ENCODE results near the gene LY6G6C. TPM values are rescaled to one million over a fixed set of nuclear protein-coding genes. Genes with fewer than 3 reads are reported as not detected.

Gene LY6G6C
- total and polyA plus RNA-seq, 10 of the 15 experiments (the other 5 are each of a cell fraction or from before 2014, with no cell fraction given), result not detected

DNA sequence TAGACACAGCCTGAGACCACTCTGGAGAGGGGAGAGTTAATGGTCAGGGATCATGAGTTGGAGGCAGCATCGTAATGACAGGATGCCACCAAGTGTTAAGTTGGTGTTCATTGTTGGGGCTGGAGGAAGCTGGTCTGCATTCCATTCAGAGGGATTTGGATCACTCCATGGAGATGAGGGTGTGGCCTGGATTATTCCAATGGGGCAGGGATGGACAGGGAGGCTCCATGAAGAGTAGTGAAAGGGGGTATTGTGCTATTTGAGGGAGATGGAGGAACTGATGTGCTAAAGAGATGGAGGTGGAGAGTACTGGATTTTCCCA lies 42.0 kb upstream of the LY6G6C start:
- BruUV-seq (replicated peaks), result no TSS peak
- no peak overlapping the region for H3K9ac ChIP-seq (ENCODE audit: control insufficient read depth, insufficient read depth, low read length)
- H3K4me2 ChIP-seq (ENCODE audit: control insufficient read depth, insufficient read depth), result no peak overlapping the region
- no peaks in the 10 kb centered on the region; a peak in 2 of 4 replicates for H3K36me3 ChIP-seq (ENCODE audit: control insufficient read depth in 2 of 2, insufficient read depth in 2 of 2, low read length in 1 of 2)
- no peak overlapping the region for H3K4me3 ChIP-seq
- ChIA-PET SMC1A (ENCODE audit: uncharacterized antibody, unreplicated experiment) (no interaction called here), POLR2A (no interaction called here), RAD21 (ENCODE audit: unreplicated experiment) (no interaction called here), CTCF (no interaction called here)
- no peak for ATAC-seq
- intact Hi-C loops (cut with micrococcal nuclease; ENCODE audit: unreplicated experiment) (no loop called here), in situ Hi-C loops (cut with MboI) (no loop called here)
- no peak for DNase-seq (ENCODE audit: low read depth, low spot score)
- H4K20me1 ChIP-seq (ENCODE audit: control insufficient read depth, insufficient read depth), result no peaks in the 10 kb centered on the region
- H3K9me3 ChIP-seq (replicated peaks; ENCODE audit: control insufficient read depth, insufficient read depth, low read length), result no peaks in the 10 kb centered on the region
- no peak for FAIRE-seq
- no peak overlapping the region for H3K27ac ChIP-seq (ENCODE audit: control insufficient read depth, insufficient read depth)
- no peaks in the 10 kb centered on the region for H3K4me1 ChIP-seq (ENCODE audit: control insufficient read depth, insufficient read depth, low read length)
- WGBS (ENCODE audit: insufficient coverage, insufficient replicate concordance, low lambda C conversion rate, missing lambda C conversion rate), result 100% methylated on average over 1 of the region's 1 CpG
- TF ChIP-seq CHD4 (IDR thresholded peaks at IDR 0.05), result no peak
- no peak for TF ChIP-seq SUZ12 (IDR thresholded peaks at IDR 0.05; ENCODE audit: unreplicated experiment)
- TF ChIP-seq, protein P1, sequence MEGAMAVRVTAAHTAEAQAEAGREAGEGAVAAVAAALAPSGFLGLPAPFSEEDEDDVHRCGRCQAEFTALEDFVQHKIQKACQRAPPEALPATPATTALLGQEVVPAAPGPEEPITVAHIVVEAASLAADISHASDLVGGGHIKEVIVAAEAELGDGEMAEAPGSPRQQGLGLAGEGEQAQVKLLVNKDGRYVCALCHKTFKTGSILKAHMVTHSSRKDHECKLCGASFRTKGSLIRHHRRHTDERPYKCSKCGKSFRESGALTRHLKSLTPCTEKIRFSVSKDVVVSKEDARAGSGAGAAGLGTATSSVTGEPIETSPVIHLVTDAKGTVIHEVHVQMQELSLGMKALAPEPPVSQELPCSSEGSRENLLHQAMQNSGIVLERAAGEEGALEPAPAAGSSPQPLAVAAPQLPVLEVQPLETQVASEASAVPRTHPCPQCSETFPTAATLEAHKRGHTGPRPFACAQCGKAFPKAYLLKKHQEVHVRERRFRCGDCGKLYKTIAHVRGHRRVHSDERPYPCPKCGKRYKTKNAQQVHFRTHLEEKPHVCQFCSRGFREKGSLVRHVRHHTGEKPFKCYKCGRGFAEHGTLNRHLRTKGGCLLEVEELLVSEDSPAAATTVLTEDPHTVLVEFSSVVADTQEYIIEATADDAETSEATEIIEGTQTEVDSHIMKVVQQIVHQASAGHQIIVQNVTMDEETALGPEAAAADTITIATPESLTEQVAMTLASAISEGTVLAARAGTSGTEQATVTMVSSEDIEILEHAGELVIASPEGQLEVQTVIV (IDR thresholded peaks at IDR 0.05; ENCODE audit: borderline replicate concordance, partially characterized antibody), result peak; percentile 2
- H3K27me3 ChIP-seq (replicated peaks in 1 of 2; ENCODE audit: control insufficient read depth in 2 of 2, insufficient read depth in 2 of 2, low read length in 1 of 2), result no peaks in the 10 kb centered on the region
- H3K79me2 ChIP-seq (ENCODE audit: control insufficient read depth, insufficient read depth, low read length), result no peaks in the 10 kb centered on the region
- H2AFZ ChIP-seq (ENCODE audit: control insufficient read depth, low read depth, low read length), result no peak overlapping the region

DNA sequence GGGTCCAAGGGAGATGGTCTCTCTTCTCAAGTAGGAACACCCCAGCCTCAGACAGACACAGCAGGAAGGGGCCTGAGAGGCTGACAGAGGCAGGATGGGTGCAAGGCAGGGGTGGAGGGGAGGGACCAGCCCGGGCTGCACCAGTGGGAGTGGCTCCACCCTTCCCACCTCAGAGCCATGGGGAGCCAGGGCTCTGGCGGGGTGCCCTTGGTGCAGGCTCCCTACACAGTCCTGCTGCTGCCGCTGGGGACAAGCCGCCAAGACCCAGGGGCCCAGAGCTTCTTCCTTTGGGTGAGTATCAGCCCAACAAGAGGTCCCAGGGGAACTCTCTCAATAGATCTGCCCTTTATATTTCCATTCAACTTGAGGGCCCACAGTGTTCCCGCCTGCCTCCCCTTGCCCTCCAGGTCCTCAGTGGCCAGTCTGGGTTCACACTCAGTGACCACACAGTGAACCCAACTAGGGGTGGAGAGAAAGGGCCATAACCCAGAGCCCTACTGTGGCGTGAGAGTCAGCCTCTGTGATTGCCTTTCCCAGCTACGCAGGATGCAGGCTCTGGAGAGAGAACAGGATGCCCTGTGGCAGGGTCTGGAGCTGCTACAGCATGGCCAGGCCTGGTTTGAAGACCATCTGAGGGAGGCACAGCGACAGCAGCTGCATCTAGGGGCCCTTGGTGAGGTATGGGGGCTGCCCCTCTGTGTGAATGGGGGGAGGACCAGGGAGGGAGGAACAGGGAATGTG lies 41.5 kb upstream of the LY6G6C start:
- no peak for FAIRE-seq
- Histone ChIP-seq H3K36me3 (ENCODE audit: control insufficient read depth in 2 of 2, insufficient read depth in 2 of 2, low read length in 1 of 2) (no peaks in the 10 kb centered on the region; a peak in 2 of 4 replicates), H3K9me3 (replicated peaks; ENCODE audit: control insufficient read depth, insufficient read depth, low read length) (no peaks in the 10 kb centered on the region), H4K20me1 (ENCODE audit: control insufficient read depth, insufficient read depth) (no peaks in the 10 kb centered on the region), H3K79me2 (ENCODE audit: control insufficient read depth, insufficient read depth, low read length) (no peaks in the 10 kb centered on the region), H3K27me3 (replicated peaks in 1 of 2; ENCODE audit: control insufficient read depth in 2 of 2, insufficient read depth in 2 of 2, low read length in 1 of 2) (no peaks in the 10 kb centered on the region), H3K4me3 (no peak overlapping the region), H3K27ac (ENCODE audit: control insufficient read depth, insufficient read depth) (no peak overlapping the region), H3K9ac (ENCODE audit: control insufficient read depth, insufficient read depth, low read length) (no peak overlapping the region), H2AFZ (ENCODE audit: control insufficient read depth, low read depth, low read length) (no peak overlapping the region), H3K4me1 (ENCODE audit: control insufficient read depth, insufficient read depth, low read length) (no peaks in the 10 kb centered on the region), H3K4me2 (ENCODE audit: control insufficient read depth, insufficient read depth) (no peak overlapping the region)
- ATAC-seq, result no peak
- no peak for DNase-seq (ENCODE audit: low read depth, low spot score)
- TF ChIP-seq, protein P1 (IDR thresholded peaks at IDR 0.05; ENCODE audit: borderline replicate concordance, partially characterized antibody), result peak; percentile 7
- TF ChIP-seq JUNB (IDR thresholded peaks at IDR 0.05) (no peak), ZNF207 (IDR thresholded peaks at IDR 0.05; ENCODE audit: borderline replicate concordance) (no peak)
- ChIA-PET POLR2A (no interaction called here), RAD21 (ENCODE audit: unreplicated experiment) (no interaction called here), SMC1A (ENCODE audit: uncharacterized antibody, unreplicated experiment) (no interaction called here), CTCF (no interaction called here)
- BruUV-seq (replicated peaks), result no TSS peak
- in situ Hi-C loops (cut with MboI) (no loop called here), intact Hi-C loops (cut with micrococcal nuclease; ENCODE audit: unreplicated experiment) (no loop called here)
- 79% methylated on average over 8 of the region's 8 CpGs for WGBS (ENCODE audit: insufficient coverage, insufficient replicate concordance, low lambda C conversion rate, missing lambda C conversion rate)

All from GM12878 (cell line).